H1 (cell line): ENCODE measurements around the gene LPP. TPM values are rescaled to one million over a fixed set of nuclear protein-coding genes. Genes with fewer than 3 reads are reported as not detected.

Source experiments
- CTCF ChIA-PET: fragments of 300-600 bp; sonication (Branson Sonifier 250); formaldehyde crosslinking; loops from one replicate; lab custom pipeline; 2021; ENCODE audit not compliant: partially characterized antibody; lab: Charles Lee
- POLR2A ChIA-PET: fragments of 300-600 bp; sonication (Branson Sonifier 250); formaldehyde crosslinking; loops from one replicate; lab custom pipeline; 2021; ENCODE audit warnings: inconsistent platforms; ENCODE audit not compliant: partially characterized antibody; lab: Charles Lee
- DNase-seq, 2 experiments: peaks; one replicate each; pipeline versions ENCODE4 v3.0.0 to v3.0.0-alpha.2; 2010 to 2022; ENCODE audit warnings: low spot score in 2 of 2, low read depth in 1 of 2, mixed read lengths in 1 of 2
- FAIRE-seq: peaks from 2 replicates; lab custom pipeline; 2011; peaks lifted over from hg19 to GRCh38; lab: Jason Lieb, UNC
- H2AFZ ChIP-seq: 2 replicates; pipeline ENCODE4 v1.8.1; 2012; ENCODE audit warnings: low read length, inconsistent platforms
- H2AK5ac ChIP-seq: 2 replicates; pipeline ENCODE4 v1.6.1; 2013; ENCODE audit warnings: low read depth, low read length
- H2BK120ac ChIP-seq: replicated peaks from 2 replicates; pipeline ENCODE3; 2013; ENCODE audit warnings: low read depth, low read length, inconsistent platforms
- H2BK12ac ChIP-seq: 2 replicates; pipeline ENCODE4 v1.6.1; 2013; ENCODE audit warnings: low read depth, low read length
- H2BK15ac ChIP-seq: 2 replicates; pipeline ENCODE4 v1.6.1; 2013; ENCODE audit warnings: low read length
- H2BK20ac ChIP-seq: 2 replicates; pipeline ENCODE4 v1.6.1; 2013; ENCODE audit warnings: low read length
- H2BK5ac ChIP-seq: 2 replicates; pipeline ENCODE4 v1.6.1; 2013; ENCODE audit warnings: low read depth, low read length
- H3K14ac ChIP-seq: 2 replicates; pipeline ENCODE4 v1.6.1; 2013; ENCODE audit warnings: inconsistent platforms; ENCODE audit not compliant: insufficient read length
- H3K18ac ChIP-seq: 2 replicates; pipeline ENCODE4 v1.6.1; 2013; ENCODE audit warnings: low read length; ENCODE audit errors: extremely low read depth
- H3K23ac ChIP-seq: 2 replicates; pipeline ENCODE4 v1.6.1; 2013; ENCODE audit warnings: inconsistent platforms; ENCODE audit not compliant: insufficient read length
- H3K23me2 ChIP-seq: 2 replicates; pipeline ENCODE4 v1.6.1; 2013; ENCODE audit warnings: low read depth, low read length
- H3K27ac ChIP-seq: 2 replicates; pipeline ENCODE4 v1.6.1; 2011; ENCODE audit warnings: low read depth, low read length, inconsistent platforms
- H3K27me3 ChIP-seq, 4 experiments: replicated peaks in 1 of 4; 1 replicate in 1 of 4; 2 replicates in 3 of 4; pipeline versions ENCODE4 v1.6.1 to v1.8.1; 2011 to 2013; ENCODE audit warnings: low read length in 3 of 4, mild to moderate bottlenecking in 3 of 4, inconsistent platforms in 2 of 4, mixed read lengths in 2 of 4, moderate library complexity in 1 of 4; ENCODE audit not compliant: control insufficient read depth in 3 of 4, insufficient read depth in 3 of 4; ENCODE audit errors: extremely low read depth in 1 of 4
- H3K36me3 ChIP-seq, 4 experiments: 2 replicates each; pipeline versions ENCODE4 v1.6.1 to v1.8.1; 2011 to 2013; ENCODE audit warnings: mild to moderate bottlenecking in 4 of 4, low read length in 3 of 4, moderate library complexity in 2 of 4, control low read depth in 1 of 4, inconsistent platforms in 1 of 4; ENCODE audit not compliant: insufficient read depth in 4 of 4, control insufficient read depth in 2 of 4
- H3K4ac ChIP-seq: replicated peaks from 2 replicates; pipeline ENCODE3; 2013; ENCODE audit warnings: low read length, low read depth, mixed read lengths, inconsistent platforms; ENCODE audit not compliant: insufficient read length
- H3K4me1 ChIP-seq, 4 experiments: replicated peaks in 1 of 4; 1 replicate in 1 of 4; 2 replicates in 3 of 4; pipeline versions ENCODE4 v1.6.1 to v1.8.1; 2011 to 2013; ENCODE audit warnings: low read length in 3 of 4, inconsistent platforms in 2 of 4, mixed read lengths in 1 of 4; ENCODE audit not compliant: insufficient read depth in 4 of 4, control insufficient read depth in 3 of 4
- H3K4me2 ChIP-seq, 2 experiments: 2 replicates each; pipeline versions ENCODE4 v1.6.1 to v1.8.1; 2011 to 2013; ENCODE audit warnings: low read depth in 2 of 2, low read length in 2 of 2, control low read depth in 1 of 2, inconsistent platforms in 1 of 2, mild to moderate bottlenecking in 1 of 2; ENCODE audit not compliant: insufficient read depth in 1 of 2
- H3K4me3 ChIP-seq, 4 experiments: fragments of 200-600, 300-600 bp in 1 of 4; sonication (generic), shearing (Covaris generic), sonication (Bioruptor Twin) in 1 of 4; 2 replicates each; pipeline versions ENCODE4 v1.5.1 to v1.8.1; 2011 to 2016; ENCODE audit warnings: low read length in 4 of 4, low read depth in 3 of 4, control low read depth in 2 of 4, inconsistent platforms in 2 of 4, mild to moderate bottlenecking in 2 of 4, mixed read lengths in 1 of 4, moderate library complexity in 1 of 4; ENCODE audit not compliant: insufficient read depth in 2 of 4; ENCODE audit errors: extremely low read depth in 1 of 4
- H3K56ac ChIP-seq: replicated peaks from 2 replicates; pipeline ENCODE3; 2013; ENCODE audit warnings: low read depth, mild to moderate bottlenecking, mixed read lengths, low read length, inconsistent platforms; ENCODE audit not compliant: insufficient read length
- H3K79me1 ChIP-seq: 2 replicates; pipeline ENCODE4 v1.6.1; 2013; ENCODE audit warnings: low read depth, low read length, control low read depth
- H3K79me2 ChIP-seq, 2 experiments: 2 replicates each; pipeline versions ENCODE4 v1.6.1 to v1.8.1; 2012 to 2013; ENCODE audit warnings: low read length in 2 of 2, mild to moderate bottlenecking in 2 of 2, inconsistent platforms in 1 of 2; ENCODE audit not compliant: insufficient read depth in 2 of 2, control insufficient read depth in 1 of 2
- H3K9ac ChIP-seq, 4 experiments: replicated peaks in 1 of 4; 1 replicate in 1 of 4; 2 replicates in 3 of 4; pipeline versions ENCODE4 v1.6.1 to v1.8.1; 2011 to 2013; ENCODE audit warnings: low read depth in 3 of 4, low read length in 3 of 4, control low read depth in 2 of 4, mild to moderate bottlenecking in 2 of 4, moderate library complexity in 2 of 4, inconsistent platforms in 1 of 4; ENCODE audit errors: extremely low read depth in 1 of 4
- H3K9me3 ChIP-seq, 2 experiments: 2 replicates each; pipeline versions ENCODE4 v1.6.1 to v1.8.1; 2012 to 2013; ENCODE audit warnings: mild to moderate bottlenecking in 2 of 2, moderate library complexity in 2 of 2, control low read depth in 1 of 2, inconsistent platforms in 1 of 2, low read depth in 1 of 2, low read length in 1 of 2, mixed read lengths in 1 of 2; ENCODE audit not compliant: insufficient read depth in 2 of 2
- H4K20me1 ChIP-seq, 2 experiments: replicated peaks in 1 of 2; 2 replicates each; pipeline versions ENCODE3 to v1.8.1; 2011 to 2013; ENCODE audit warnings: inconsistent platforms in 2 of 2, low read length in 2 of 2, mild to moderate bottlenecking in 1 of 2; ENCODE audit not compliant: insufficient read depth in 2 of 2, control insufficient read depth in 1 of 2
- H4K5ac ChIP-seq: 2 replicates; pipeline ENCODE4 v1.6.1; 2013; ENCODE audit warnings: low read length, low read depth, mixed read lengths, inconsistent platforms; ENCODE audit not compliant: insufficient read length
- H4K8ac ChIP-seq: 2 replicates; pipeline ENCODE4 v1.8.0; 2013; ENCODE audit warnings: mild to moderate bottlenecking, moderate library complexity, low read length, inconsistent platforms; ENCODE audit not compliant: insufficient read depth; ENCODE audit errors: extremely low read depth
- H4K91ac ChIP-seq: replicated peaks from 2 replicates; pipeline ENCODE3; 2013; ENCODE audit warnings: low read length, mixed read lengths, inconsistent platforms; ENCODE audit not compliant: insufficient read length
- MAX ChIP-seq: IDR thresholded peaks from 2 replicates; pipeline ENCODE4 v1.6.1; 2012; ENCODE audit warnings: inconsistent platforms
- WGBS, 2 experiments: shearing (Covaris generic) in 1 of 2; methylation state at CpG; one replicate each; pipeline versions ENCODE4 v1.1.6 to v1.1.7; 2013 to 2015; ENCODE audit warnings: low lambda C conversion rate in 2 of 2, mixed read lengths in 2 of 2, inconsistent platforms in 1 of 2, low coverage in 1 of 2, missing lambda C conversion rate in 1 of 2; ENCODE audit not compliant: insufficient replicate concordance in 2 of 2, insufficient coverage in 1 of 2, insufficient read length in 1 of 2; ENCODE audit errors: extremely low coverage in 1 of 2, missing lambda C conversion rate in 1 of 2; 5-methylcytosine and 5-hydroxymethylcytosine counted together
- polyA plus RNA-seq, 7 experiments: library from polyadenylated mRNA; depleted of rRNA in 3 of 7; stranded (reverse) in 5 of 7; unstranded in 2 of 7; fragments of >200 nt in 5 of 7; fragments of 200-250 nt in 2 of 7; gene quantifications; 1 replicate in 5 of 7; 2 replicates in 1 of 7; 4 replicates in 1 of 7; pipeline versions ENCODE4 v1.2.1 to v1.2.3, GENCODE V29; 2011 to 2013; ENCODE audit warnings: missing spikeins in 2 of 7, mixed read lengths in 2 of 7
- total RNA-seq: library from RNA; stranded (reverse); fragmentation: NEBNext Ultra II Directional; extraction: Animal tissue kit (Norgen Biotek cat#: 25700); gene quantifications from 2 replicates; pipeline ENCODE4 v1.2.1, GENCODE V29; 2021

Gene LPP
- total and polyA plus RNA-seq, 2 of the 8 experiments (the other 6 are each of a cell fraction or from before 2014, with no cell fraction given): 10.0 to 53.3 TPM

DNA sequence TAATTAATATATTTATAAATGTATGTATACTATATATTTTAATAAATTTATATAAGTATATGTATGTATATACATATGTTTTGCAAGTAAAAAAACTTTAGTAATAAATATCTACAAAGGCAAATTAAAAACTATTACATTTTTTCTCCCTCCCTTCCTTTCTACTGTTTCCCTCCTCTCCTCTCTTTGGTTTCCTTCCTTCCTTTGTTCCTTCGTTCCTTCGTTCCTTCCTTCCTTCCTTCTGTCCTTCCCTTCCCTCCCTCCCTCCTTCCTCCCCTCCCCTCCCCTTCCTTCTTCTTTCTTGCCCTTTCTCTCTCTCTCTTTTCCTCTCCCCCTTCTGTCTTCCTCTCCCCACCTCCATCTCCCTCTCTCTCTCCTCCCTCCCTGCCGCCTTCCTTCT lies 423.6 kb downstream of the LPP start:
- Histone ChIP-seq H3K56ac (no peak overlapping the region), H2BK5ac (no peak overlapping the region), H3K4ac (no peak overlapping the region), H4K91ac (no peak overlapping the region), H4K20me1 (no peaks in the 10 kb centered on the region), H3K36me3 (no peaks in the 10 kb centered on the region), H3K14ac (no peak overlapping the region)
- TF ChIP-seq MAX: no peak
- TF ChIP-seq, all 59 proteins: peak for 0
- 77% methylated on average over 1 of the region's 3 CpGs; no CpG with 5 or more reads in 1 of the 2 experiments for WGBS, 2 experiments
- Histone ChIP-seq H2AK5ac (no peak overlapping the region), H3K79me1 (no peaks in the 10 kb centered on the region), H4K5ac (no peak overlapping the region), H2BK15ac (no peak overlapping the region), H2BK20ac (no peak overlapping the region), H3K4me2 (no peak overlapping the region), H3K23me2 (no peaks in the 10 kb centered on the region; the same call in 1 of the 2 replicates), H2BK120ac (no peak overlapping the region), H2AFZ (no peak overlapping the region), H3K79me2 (no peaks in the 10 kb centered on the region), H3K27ac (no peak overlapping the region), H3K4me3 (no peak overlapping the region), H3K9me3 (no peaks in the 10 kb centered on the region), H3K18ac (no peak overlapping the region), H2BK12ac (no peak overlapping the region), H3K9ac (no peak overlapping the region), H3K27me3 (no peaks in the 10 kb centered on the region), H3K23ac (no peak overlapping the region), H3K4me1 (no peaks in the 10 kb centered on the region), H4K8ac (no peak overlapping the region)
- POLR2A ChIA-PET: no interaction called here
- CTCF ChIA-PET: no interaction called here
- FAIRE-seq (no peak), DNase-seq (no peak)
